ENCODE results near the gene HUS1.
A peak's percentile ranks its signal among the peaks of the same experiment; 100 is the strongest.

Gene HUS1

GRCh38 chr7:47979832-47980181 lies 392 bp upstream of the HUS1 start:
- DNase-seq (ENCODE audit: low read depth), result no peak

DNA sequence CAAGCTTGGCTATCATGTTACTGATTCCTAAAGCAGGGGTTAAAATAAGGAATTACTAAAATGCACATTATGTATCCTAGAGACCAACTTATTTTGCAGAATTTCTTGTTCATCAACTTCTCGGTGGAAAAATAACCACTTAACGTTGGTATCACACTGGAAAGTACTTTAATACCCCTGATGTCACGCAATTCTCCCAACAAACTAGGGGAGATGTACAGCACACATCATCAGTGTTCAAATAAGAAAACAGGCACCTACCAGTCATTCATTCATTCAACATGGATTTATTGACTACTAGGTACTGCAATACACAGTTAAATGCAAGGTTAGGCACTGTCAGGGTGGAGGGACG lies 648 bp downstream of the HUS1 start:
- no peak for DNase-seq (ENCODE audit: low read depth)

DNA sequence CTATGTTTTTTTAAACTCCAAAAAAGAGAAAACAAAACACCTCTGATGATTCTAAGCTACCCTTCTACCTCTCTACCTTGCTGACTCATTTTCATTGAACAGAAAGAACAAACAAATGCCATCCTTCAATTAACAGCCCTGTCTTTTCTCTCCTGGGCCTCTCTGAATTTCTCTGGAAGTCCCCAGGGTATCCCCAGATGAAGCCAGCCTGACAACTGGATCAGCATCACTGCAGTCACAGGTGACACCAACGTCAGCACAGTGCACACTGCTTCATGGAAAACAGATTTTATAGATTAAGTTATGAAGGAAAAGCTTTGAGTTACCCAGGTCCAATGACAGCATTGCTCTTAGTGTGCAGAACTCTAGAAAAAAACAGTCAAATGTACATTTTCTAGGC lies 5.7 kb downstream of the HUS1 start:
- DNase-seq (ENCODE audit: low read depth), result no peak

GRCh38 chr7:47970761-47971160 lies 8.7 kb downstream of the HUS1 start:
- no peak for DNase-seq (ENCODE audit: low read depth)

- peak; percentile 14 for DNase-seq (ENCODE audit: low read depth)
Observed at GRCh38 chr7:47968847-47969774, 10.3 kb downstream of the HUS1 start.

GRCh38 chr7:47967708-47968107 lies 11.7 kb downstream of the HUS1 start:
- DNase-seq (ENCODE audit: low read depth), result no peak

- DNase-seq (ENCODE audit: low read depth), result no peak
Observed at GRCh38 chr7:47967123-47967522, 12.3 kb downstream of the HUS1 start.

DNA sequence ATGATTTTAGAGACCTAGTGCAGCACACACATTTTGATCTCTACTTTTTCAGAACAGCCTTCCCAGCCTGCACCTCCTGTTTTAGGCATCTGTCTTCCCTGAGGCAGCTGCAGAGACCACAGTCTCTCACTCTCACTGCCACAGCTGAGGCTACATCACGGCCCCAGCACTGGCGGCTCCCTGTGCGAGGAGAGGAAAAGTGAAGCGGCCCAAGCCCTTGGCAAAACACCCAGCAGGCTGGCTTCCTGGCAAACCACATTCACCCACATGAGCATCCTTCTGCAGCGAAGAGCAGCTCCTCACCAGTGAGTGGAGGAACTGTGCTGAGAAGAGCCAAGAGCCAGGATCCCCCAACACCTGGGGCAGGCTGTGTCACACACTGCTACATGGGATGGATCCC lies 14.0 kb downstream of the HUS1 start:
- no peak for DNase-seq (ENCODE audit: low read depth)

GRCh38 chr7:47962262-47962661 lies 17.2 kb downstream of the HUS1 start:
- DNase-seq (ENCODE audit: low read depth), result no peak

DNA sequence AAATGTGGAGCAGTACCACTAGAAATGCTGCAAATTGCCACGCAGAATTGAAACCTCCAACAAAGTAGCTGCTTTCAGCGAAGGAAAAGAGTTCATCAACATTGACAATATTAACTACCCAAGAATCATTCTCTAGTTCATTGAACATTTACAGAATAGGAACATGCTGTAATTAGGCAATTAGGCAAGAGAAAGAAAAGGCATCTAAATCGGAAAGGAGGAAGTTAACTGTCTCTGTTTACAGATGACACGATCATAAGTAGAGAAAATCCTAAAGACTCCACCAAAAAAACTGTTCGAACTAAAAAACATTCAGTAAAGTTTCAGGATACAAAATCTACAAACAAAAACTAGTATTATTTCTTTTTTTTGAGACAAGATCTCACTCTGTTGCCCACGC lies 22.3 kb downstream of the HUS1 start:
- DNase-seq (ENCODE audit: low read depth), result no peak

- no peak for DNase-seq (ENCODE audit: low read depth)
Observed at GRCh38 chr7:47956220-47956619, 23.2 kb downstream of the HUS1 start.

DNA sequence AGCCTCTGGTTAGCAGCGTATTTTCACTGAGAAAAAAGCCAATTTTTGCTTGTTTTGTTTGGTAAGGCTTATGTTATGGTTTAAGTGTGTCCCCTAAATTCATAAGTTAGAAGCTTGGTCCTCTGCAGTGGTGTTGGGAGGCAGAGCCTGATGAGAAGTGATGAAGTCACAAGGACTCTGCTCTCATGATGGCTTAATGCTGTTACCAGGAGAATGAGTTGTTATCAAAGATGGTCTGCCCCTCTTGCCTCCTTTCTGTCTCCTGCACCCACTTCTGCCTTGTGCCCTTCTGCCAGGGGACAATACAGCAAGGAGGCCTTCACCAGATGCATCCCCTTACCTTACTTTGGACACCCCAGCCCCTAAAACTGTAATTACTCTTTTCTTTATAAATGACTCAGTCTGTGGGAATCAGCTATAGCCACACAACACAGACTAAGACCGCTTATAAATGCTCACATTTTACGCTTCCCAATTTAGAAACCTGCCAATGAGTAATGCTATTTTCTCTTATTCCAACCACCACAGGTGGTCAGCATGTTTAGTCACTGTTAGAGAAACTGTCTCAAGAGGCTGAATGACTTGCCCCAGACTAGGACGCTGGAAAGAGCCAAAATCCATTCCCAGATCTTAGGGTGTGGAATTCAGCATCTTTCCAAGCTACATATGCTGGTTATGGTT lies 25.0 kb downstream of the HUS1 start:
- no peak for DNase-seq (ENCODE audit: low read depth)

DNA sequence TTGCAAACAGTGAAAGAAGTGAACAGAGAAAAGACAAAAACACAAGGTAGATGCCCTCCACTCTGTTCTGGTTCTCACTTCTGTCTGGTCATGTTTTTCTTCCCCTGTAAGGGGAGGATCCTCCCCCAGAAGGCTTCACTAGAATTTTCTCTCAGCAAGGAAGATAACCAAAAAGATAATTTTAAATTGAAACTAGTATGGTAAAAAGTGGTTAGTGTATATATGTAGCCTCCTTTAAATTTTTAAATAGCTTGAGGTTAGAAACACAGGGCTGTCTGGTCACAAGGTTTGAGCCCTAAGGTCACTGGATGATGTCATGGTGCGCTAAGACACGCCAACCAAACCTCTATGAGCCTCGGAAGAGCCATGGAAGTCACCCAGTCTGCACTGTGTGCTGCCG lies 25.6 kb downstream of the HUS1 start:
- no peak for DNase-seq (ENCODE audit: low read depth)

DNA sequence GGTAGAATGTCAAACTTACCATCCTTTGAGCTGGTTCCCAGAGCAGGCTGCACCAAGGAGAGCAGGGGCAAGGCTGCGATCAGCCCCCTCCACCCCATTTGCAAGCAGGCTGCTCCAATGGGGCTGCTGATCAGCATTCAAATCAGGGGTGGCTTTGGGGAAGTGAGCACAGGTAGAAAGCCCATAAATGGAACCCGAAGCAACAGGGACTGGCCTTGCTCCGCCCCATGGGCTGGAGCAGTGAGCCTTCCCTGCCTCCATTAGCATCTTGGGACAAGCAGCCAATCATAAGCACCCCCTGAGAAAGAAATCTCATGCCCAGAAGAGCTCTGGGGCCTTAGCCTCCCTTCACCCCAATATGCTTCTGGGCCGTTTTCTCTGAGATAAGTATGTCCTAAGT lies 27.2 kb downstream of the HUS1 start:
- no peak for DNase-seq (ENCODE audit: low read depth)

DNA sequence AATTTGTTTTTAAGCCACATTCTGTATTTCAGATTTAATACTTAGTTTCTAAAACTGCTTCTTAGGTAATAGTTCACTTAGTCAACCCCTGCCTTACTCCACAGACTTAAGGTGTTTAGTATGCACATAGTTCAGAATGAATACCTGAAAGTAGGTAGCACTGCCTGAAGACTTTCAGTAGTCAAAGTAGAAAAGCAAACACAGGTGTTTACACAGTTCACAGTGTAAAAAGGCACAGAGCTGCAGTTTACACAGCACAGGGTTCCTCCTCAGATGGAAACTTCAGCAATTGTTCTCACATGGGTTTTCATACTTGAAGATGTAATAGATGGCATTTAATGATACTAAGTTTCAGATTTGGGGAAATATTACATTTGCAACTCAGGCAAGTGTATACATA lies 28.0 kb downstream of the HUS1 start:
- DNase-seq (ENCODE audit: low read depth), result no peak

- no peak for DNase-seq (ENCODE audit: low read depth)
Observed at GRCh38 chr7:47950714-47951113, 28.7 kb downstream of the HUS1 start.

- no peak for DNase-seq (ENCODE audit: low read depth)
Observed at GRCh38 chr7:47949703-47950102, 29.7 kb downstream of the HUS1 start.

DNA sequence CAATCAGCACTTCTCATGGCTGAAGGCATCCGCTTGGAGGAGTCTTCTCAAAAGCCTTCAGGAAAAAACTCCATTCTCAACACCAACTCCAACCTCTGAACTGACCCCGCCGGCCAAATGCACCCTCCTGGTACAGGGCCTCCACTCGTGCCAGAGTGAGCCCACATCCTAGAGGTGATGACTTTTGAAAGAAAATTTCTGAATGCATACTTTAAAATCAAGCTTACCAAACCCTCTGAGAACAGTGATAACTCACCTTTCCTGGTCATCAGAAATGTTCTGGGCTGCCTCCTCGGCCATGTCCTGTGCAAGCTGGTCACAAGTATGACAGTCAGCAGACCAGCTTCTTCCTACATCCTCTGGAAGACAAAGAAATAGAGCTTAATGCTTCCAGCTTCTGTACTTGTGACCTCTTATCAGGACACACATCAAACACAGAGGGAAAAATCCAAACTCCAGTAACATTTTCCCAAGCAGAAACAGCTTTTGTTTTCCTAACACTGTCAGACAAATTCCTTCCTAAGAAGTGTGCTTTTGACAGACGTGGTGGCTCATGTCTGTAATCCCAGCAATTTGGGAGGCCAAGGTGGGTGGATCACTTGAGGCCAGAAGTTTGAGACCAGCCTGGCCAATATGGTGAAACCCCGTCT lies 31.1 kb downstream of the HUS1 start, which contains the start of gene PKD1L1:
TSS of gene PKD1L1 (minus strand) at position 326 of the 650 bp plus-strand sequence. CDS start at position 300, 26 bp downstream.
- DNase-seq (ENCODE audit: low read depth), result no peak

DNA sequence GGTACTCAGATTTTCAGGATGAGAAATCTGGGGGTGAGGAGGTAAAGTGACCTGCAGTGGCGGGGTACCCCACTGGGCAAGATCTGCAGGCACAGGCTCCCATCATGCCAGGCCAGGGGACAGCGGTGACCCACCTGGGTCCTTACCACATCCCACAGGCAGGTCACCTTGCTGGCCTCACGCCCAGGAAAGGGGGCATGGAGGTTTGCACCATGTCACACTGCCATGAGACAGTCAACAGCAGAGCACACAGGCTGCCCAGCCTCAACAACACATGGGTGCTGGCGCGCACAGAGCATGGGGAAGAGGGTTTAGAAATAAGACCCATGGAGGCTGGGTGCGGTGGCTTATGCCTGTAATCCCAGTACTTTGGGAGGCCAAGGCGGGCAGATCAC lies 32.1 kb downstream of the HUS1 start:
- no peak for DNase-seq (ENCODE audit: low read depth)

- DNase-seq (ENCODE audit: low read depth), result no peak
Observed at GRCh38 chr7:47946581-47947354, 32.6 kb downstream of the HUS1 start.

DNA sequence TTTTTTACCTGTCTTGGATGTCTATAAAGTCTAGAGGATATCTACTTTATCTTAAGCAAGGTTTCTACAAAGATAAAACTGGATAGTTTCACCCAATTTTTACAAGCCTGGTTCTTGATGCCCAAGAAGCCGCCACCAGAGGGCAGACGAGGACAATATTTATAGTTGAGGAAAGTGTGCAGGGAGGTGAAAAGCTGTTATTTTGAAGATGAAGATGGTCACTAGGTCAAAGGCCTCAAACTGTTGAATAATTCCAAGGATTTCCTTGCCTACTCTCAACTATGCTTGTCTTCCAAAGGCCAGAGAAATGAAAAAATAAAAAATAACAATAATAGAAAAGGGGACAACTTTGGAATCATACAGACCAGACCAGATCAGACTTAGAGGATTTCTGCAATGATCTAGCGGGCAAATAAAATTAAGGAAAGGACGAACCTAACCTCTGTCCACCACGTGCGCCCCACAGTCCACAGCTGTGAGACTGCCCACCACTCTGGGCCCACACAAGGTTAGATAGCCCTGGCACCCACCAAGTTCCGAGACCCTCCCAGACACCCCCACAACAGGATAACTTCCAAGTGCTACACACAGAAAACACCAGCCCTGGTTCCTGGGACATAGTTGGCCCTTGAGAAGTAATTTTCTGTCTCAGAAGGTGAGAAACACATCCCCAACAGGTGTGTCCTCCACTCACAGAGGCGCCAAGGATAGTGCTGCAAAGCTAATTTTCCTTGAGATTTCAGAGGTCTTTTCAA lies 34.0 kb downstream of the HUS1 start:
- DNase-seq (ENCODE audit: low read depth), result peak; percentile 62
